Stimulated activated memory B cell treated with anti-CD40 and anti-IgM and Interleukin-4, amounts not matched to agents 10 μg/mL and 1 μg/mL and 100 μg/mL, for 72 hours (primary cell): ENCODE results near the gene GP1BB.

Source experiments
- ATAC-seq: fragments of 150-1000 bp; cut with Tn5 transposase; 2 replicates; pipeline ENCODE4 v1.10.0; 2021
- H3K27ac Mint-ChIP-seq: one replicate; pipeline ENCODE4 v1.8.0; 2022; ENCODE audit warnings: mild to moderate bottlenecking, mixed read lengths
- H3K27me3 Mint-ChIP-seq: one replicate; pipeline ENCODE4 v1.8.0; 2022; ENCODE audit warnings: mixed read lengths
- H3K36me3 Mint-ChIP-seq: one replicate; pipeline ENCODE4 v1.8.0; 2022; ENCODE audit warnings: mixed read lengths
- H3K4me1 Mint-ChIP-seq: one replicate; pipeline ENCODE4 v1.8.0; 2022; ENCODE audit warnings: mixed read lengths
- H3K4me3 Mint-ChIP-seq: one replicate; pipeline ENCODE4 v1.8.0; 2022; ENCODE audit warnings: mild to moderate bottlenecking, moderate library complexity, mixed read lengths
- H3K9me3 Mint-ChIP-seq: one replicate; pipeline ENCODE4 v1.8.0; 2022; ENCODE audit warnings: mixed read lengths

The GP1BB gene

GRCh38 chr22:19748991-19749664 is 25.8 kb downstream of the GP1BB start:
- no peaks in the 10 kb centered on the region for H3K36me3 Mint-ChIP-seq
- H3K9me3 Mint-ChIP-seq = no peaks in the 10 kb centered on the region
- ATAC-seq = no peak
- H3K27me3 Mint-ChIP-seq = peaks cover 63% of the 10 kb centered on the region
- H3K4me1 Mint-ChIP-seq = no peaks in the 10 kb centered on the region
- H3K27ac Mint-ChIP-seq = no peak overlapping the region
- no peak overlapping the region for H3K4me3 Mint-ChIP-seq

GRCh38 chr22:19749876-19750275 is 26.5 kb downstream of the GP1BB start:
- Mint-ChIP-seq H3K36me3 (no peaks in the 10 kb centered on the region), H3K27me3 (peaks cover 70% of the 10 kb centered on the region), H3K27ac (no peak overlapping the region), H3K4me1 (no peaks in the 10 kb centered on the region), H3K9me3 (no peaks in the 10 kb centered on the region), H3K4me3 (no peak overlapping the region)
- ATAC-seq = no peak

- Mint-ChIP-seq H3K36me3 (no peaks in the 10 kb centered on the region), H3K27ac (no peak overlapping the region), H3K4me3 (no peak overlapping the region), H3K9me3 (no peaks in the 10 kb centered on the region), H3K27me3 (peaks cover 79% of the 10 kb centered on the region), H3K4me1 (peaks cover 4% of the 10 kb centered on the region)
- ATAC-seq = no peak
Observed at GRCh38 chr22:19750507-19751490, 27.5 kb downstream of the GP1BB start.

GRCh38 chr22:19751497-19752245 is 28.3 kb downstream of the GP1BB start:
- Mint-ChIP-seq H3K27me3 (peaks cover 79% of the 10 kb centered on the region), H3K36me3 (no peaks in the 10 kb centered on the region)
- ATAC-seq = no peak

GRCh38 chr22:19753090-19753842 is 29.9 kb downstream of the GP1BB start:
- ATAC-seq = no peak
- H3K36me3 Mint-ChIP-seq = no peaks in the 10 kb centered on the region
- H3K27me3 Mint-ChIP-seq = peaks cover 78% of the 10 kb centered on the region
- no peak overlapping the region for H3K4me3 Mint-ChIP-seq
- H3K9me3 Mint-ChIP-seq = no peaks in the 10 kb centered on the region
- peaks cover 24% of the 10 kb centered on the region for H3K4me1 Mint-ChIP-seq
- H3K27ac Mint-ChIP-seq = no peak overlapping the region

More at GRCh38 chr22:19751497-19752245, 28.3 kb downstream of the GP1BB start:
- H3K9me3 Mint-ChIP-seq = no peaks in the 10 kb centered on the region
- no peak overlapping the region for H3K27ac Mint-ChIP-seq
- H3K4me1 Mint-ChIP-seq = peaks cover 12% of the 10 kb centered on the region
- no peak overlapping the region for H3K4me3 Mint-ChIP-seq

GRCh38 chr22:19753996-19754700 is 30.8 kb downstream of the GP1BB start:
- Mint-ChIP-seq H3K4me1 (peaks cover 27% of the 10 kb centered on the region), H3K9me3 (no peaks in the 10 kb centered on the region), H3K4me3 (no peak overlapping the region), H3K27ac (no peak overlapping the region), H3K36me3 (no peaks in the 10 kb centered on the region), H3K27me3 (peaks cover 87% of the 10 kb centered on the region)
- no peak for ATAC-seq

- Mint-ChIP-seq H3K9me3 (no peaks in the 10 kb centered on the region), H3K36me3 (no peaks in the 10 kb centered on the region), H3K4me1 (peaks cover 33% of the 10 kb centered on the region), H3K4me3 (no peak overlapping the region), H3K27ac (no peak overlapping the region), H3K27me3 (peaks cover 93% of the 10 kb centered on the region)
- no peak for ATAC-seq
Observed at GRCh38 chr22:19754701-19755144, 31.4 kb downstream of the GP1BB start.

- no peak for ATAC-seq
- no peak overlapping the region for H3K4me3 Mint-ChIP-seq
- peaks cover 3% of the 10 kb centered on the region for H3K36me3 Mint-ChIP-seq
- H3K27me3 Mint-ChIP-seq = peaks cover 98% of the 10 kb centered on the region
- H3K27ac Mint-ChIP-seq = no peak overlapping the region
- peaks cover 38% of the 10 kb centered on the region for H3K4me1 Mint-ChIP-seq
- no peaks in the 10 kb centered on the region for H3K9me3 Mint-ChIP-seq
Observed at GRCh38 chr22:19755145-19755710, 31.9 kb downstream of the GP1BB start.

GRCh38 chr22:19755722-19756287 is 32.5 kb downstream of the GP1BB start:
- H3K27me3 Mint-ChIP-seq = peaks cover 98% of the 10 kb centered on the region
- no peak for ATAC-seq
- H3K27ac Mint-ChIP-seq = no peak overlapping the region
- peak overlapping the region; percentile 46 for H3K4me3 Mint-ChIP-seq
- H3K36me3 Mint-ChIP-seq = peaks cover 6% of the 10 kb centered on the region
- no peaks in the 10 kb centered on the region for H3K9me3 Mint-ChIP-seq
- H3K4me1 Mint-ChIP-seq = peaks cover 41% of the 10 kb centered on the region

GRCh38 chr22:19756288-19757128 is 33.2 kb downstream of the GP1BB start:
- peaks cover 41% of the 10 kb centered on the region for H3K4me1 Mint-ChIP-seq
- no peaks in the 10 kb centered on the region for H3K9me3 Mint-ChIP-seq
- H3K27me3 Mint-ChIP-seq = peaks cover 94% of the 10 kb centered on the region
- H3K27ac Mint-ChIP-seq = no peak overlapping the region
- peak overlapping the region; percentile 46 for H3K4me3 Mint-ChIP-seq
- peaks cover 6% of the 10 kb centered on the region for H3K36me3 Mint-ChIP-seq
- peak; percentile 37 for ATAC-seq

- Mint-ChIP-seq H3K27ac (peak overlapping the region; percentile 8), H3K9me3 (no peaks in the 10 kb centered on the region), H3K4me3 (peak overlapping the region; percentile 69), H3K36me3 (peaks cover 6% of the 10 kb centered on the region), H3K4me1 (peaks cover 41% of the 10 kb centered on the region), H3K27me3 (peaks cover 94% of the 10 kb centered on the region)
- peak; percentile 61 for ATAC-seq
Observed at GRCh38 chr22:19757140-19757984, 34.0 kb downstream of the GP1BB start.
